ENCODE data around the gene HINT1. TPM values are rescaled to one million over a fixed set of nuclear protein-coding genes. Genes with fewer than 3 reads are reported as not detected.

The HINT1 gene
- total and polyA plus RNA-seq, 9 of the 15 experiments (the other 6 are each of a cell fraction or from before 2014, with no cell fraction given): 296 to 1,027 (median 500) TPM

- TF ChIP-seq CHD7 (IDR thresholded peaks at IDR 0.05; ENCODE audit: low read depth, low read length): no peak
- TF ChIP-seq SMARCB1 (IDR thresholded peaks at IDR 0.05; ENCODE audit: insufficient read length, low read depth): no peak
- TF ChIP-seq, protein P1, sequence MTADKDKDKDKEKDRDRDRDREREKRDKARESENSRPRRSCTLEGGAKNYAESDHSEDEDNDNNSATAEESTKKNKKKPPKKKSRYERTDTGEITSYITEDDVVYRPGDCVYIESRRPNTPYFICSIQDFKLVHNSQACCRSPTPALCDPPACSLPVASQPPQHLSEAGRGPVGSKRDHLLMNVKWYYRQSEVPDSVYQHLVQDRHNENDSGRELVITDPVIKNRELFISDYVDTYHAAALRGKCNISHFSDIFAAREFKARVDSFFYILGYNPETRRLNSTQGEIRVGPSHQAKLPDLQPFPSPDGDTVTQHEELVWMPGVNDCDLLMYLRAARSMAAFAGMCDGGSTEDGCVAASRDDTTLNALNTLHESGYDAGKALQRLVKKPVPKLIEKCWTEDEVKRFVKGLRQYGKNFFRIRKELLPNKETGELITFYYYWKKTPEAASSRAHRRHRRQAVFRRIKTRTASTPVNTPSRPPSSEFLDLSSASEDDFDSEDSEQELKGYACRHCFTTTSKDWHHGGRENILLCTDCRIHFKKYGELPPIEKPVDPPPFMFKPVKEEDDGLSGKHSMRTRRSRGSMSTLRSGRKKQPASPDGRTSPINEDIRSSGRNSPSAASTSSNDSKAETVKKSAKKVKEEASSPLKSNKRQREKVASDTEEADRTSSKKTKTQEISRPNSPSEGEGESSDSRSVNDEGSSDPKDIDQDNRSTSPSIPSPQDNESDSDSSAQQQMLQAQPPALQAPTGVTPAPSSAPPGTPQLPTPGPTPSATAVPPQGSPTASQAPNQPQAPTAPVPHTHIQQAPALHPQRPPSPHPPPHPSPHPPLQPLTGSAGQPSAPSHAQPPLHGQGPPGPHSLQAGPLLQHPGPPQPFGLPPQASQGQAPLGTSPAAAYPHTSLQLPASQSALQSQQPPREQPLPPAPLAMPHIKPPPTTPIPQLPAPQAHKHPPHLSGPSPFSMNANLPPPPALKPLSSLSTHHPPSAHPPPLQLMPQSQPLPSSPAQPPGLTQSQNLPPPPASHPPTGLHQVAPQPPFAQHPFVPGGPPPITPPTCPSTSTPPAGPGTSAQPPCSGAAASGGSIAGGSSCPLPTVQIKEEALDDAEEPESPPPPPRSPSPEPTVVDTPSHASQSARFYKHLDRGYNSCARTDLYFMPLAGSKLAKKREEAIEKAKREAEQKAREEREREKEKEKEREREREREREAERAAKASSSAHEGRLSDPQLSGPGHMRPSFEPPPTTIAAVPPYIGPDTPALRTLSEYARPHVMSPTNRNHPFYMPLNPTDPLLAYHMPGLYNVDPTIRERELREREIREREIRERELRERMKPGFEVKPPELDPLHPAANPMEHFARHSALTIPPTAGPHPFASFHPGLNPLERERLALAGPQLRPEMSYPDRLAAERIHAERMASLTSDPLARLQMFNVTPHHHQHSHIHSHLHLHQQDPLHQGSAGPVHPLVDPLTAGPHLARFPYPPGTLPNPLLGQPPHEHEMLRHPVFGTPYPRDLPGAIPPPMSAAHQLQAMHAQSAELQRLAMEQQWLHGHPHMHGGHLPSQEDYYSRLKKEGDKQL (CRISPR knock-in tag; IDR thresholded peaks at IDR 0.05; ENCODE audit: borderline replicate concordance): no peak
- no peak for TF ChIP-seq ZNF584 (CRISPR knock-in tag; IDR thresholded peaks at IDR 0.05; ENCODE audit: low read depth)
- TF ChIP-seq, protein P2, sequence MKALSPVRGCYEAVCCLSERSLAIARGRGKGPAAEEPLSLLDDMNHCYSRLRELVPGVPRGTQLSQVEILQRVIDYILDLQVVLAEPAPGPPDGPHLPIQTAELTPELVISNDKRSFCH (CRISPR knock-in tag; IDR thresholded peaks at IDR 0.05): no peak
- TF ChIP-seq, protein P2 (tag; IDR thresholded peaks at IDR 0.05): no peak
- TF ChIP-seq, protein P3, sequence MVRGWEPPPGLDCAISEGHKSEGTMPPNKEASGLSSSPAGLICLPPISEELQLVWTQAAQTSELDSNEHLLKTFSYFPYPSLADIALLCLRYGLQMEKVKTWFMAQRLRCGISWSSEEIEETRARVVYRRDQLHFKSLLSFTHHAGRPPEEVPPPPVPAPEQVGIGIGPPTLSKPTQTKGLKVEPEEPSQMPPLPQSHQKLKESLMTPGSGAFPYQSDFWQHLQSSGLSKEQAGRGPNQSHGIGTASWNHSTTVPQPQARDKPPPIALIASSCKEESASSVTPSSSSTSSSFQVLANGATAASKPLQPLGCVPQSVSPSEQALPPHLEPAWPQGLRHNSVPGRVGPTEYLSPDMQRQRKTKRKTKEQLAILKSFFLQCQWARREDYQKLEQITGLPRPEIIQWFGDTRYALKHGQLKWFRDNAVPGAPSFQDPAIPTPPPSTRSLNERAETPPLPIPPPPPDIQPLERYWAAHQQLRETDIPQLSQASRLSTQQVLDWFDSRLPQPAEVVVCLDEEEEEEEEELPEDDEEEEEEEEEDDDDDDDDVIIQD (CRISPR knock-in tag; IDR thresholded peaks at IDR 0.05): no peak
Measured at GRCh38 chr5:131170540-131171275, 5.7 kb upstream of the HINT1 start, which contains the start of gene LYRM7 (continued).

Measured in K562 (cell line).